ENCODE data around the gene PCDHB9.
"Not testable (repeated sequence)": the region's sequence is repeated elsewhere in the genome, so short reads cannot be mapped to it uniquely, and the experiment has no call there.

PCDHB9 gene

DNA sequence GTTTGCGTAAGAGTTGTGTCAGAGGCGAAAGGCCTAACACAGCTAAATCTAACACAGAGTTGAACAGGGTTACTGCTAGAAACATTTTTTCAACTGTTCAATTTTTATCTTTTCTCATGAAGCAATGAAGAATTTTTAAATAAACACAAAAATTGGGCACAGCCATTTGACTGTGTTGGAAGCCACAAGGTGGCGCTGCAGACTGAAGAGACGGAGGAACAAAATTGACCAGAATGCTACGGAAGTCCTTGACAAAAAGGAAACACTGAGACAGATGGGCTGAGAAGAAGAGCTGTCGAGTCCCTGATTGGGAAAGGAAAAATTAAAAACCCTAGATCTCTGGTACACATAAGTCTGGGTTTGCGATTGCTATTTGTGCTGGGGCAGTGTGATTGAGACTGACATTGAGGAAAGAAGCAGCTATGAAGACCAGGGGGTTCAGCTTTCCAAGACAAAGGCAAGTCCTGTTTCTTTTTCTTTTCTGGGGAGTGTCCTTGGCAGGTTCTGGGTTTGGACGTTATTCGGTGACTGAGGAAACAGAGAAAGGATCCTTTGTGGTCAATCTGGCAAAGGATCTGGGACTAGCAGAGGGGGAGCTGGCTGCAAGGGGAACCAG, at the start of gene PCDHB9:
TSS of gene PCDHB9 (plus strand) at position 265 of the 616 bp plus-strand sequence. CDS start at position 423, 158 bp downstream.
- DNase-seq (ENCODE audit: low read depth): peak; percentile 47

DNA sequence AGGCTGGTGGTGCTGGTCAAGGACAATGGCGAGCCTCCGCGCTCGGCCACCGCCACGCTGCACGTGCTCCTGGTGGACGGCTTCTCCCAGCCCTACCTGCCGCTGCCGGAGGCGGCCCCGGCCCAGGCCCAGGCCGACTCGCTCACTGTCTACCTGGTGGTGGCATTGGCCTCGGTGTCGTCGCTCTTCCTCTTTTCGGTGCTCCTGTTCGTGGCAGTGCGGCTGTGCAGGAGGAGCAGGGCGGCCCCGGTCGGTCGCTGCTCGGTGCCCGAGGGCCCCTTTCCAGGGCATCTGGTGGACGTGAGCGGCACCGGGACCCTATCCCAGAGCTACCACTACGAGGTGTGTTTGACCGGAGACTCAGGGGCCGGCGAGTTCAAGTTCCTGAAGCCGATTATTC, 49.6 kb upstream of the PCDHB9 start:
- DNase-seq (ENCODE audit: low read depth): not testable (repeated sequence)

DNA sequence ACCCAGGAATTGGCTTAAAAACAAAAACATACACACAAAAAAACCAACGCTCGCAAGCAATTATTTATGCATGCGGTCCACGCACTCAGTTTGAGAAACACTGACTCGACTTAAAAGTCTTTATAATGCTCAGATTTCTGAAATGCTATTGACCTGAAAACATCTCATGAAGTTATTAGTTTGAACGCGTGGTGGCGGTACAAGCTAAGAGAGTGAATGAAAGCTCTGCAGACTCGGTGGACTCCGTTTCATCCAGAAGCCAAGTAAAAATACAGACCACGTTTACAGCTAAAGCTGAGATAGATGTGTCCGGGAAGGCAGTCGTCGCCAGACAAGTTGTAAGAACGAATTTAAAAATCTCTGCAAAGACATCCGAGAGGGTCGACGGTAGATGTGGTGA, 37.1 kb upstream of the PCDHB9 start, which contains the start of gene PCDHB6:
TSS of gene PCDHB6 (plus strand) at position 246 of the 400 bp plus-strand sequence. CDS start 201 bp downstream, outside the sequence.
- peak; percentile 28 for DNase-seq (ENCODE audit: low read depth)

DNA sequence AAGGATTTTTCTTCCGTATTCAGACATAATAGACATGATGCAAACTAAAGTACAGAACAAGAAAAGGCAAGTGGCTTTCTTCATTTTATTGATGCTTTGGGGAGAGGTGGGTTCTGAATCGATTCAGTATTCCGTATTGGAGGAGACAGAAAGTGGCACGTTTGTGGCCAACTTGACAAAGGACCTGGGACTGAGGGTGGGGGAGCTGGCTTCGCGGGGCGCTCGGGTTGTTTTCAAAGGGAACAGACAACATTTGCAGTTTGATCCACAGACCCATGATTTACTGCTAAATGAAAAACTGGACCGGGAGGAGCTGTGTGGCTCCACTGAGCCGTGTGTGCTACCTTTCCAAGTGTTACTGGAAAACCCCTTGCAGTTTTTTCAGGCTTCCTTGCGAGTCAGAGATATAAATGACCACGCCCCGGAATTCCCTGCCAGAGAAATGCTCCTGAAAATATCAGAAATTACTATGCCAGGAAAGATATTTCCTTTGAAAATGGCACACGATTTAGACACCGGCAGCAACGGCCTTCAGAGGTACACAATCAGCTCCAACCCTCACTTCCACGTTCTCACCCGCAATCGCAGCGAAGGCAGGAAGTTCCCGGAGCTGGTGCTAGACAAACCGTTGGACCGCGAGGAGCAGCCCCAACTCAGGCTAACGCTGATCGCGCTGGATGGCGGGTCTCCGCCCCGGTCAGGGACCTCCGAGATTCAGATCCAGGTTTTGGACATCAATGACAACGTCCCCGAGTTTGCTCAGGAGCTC, 36.6 kb upstream of the PCDHB9 start:
- DNase-seq (ENCODE audit: low read depth): no peak

DNA sequence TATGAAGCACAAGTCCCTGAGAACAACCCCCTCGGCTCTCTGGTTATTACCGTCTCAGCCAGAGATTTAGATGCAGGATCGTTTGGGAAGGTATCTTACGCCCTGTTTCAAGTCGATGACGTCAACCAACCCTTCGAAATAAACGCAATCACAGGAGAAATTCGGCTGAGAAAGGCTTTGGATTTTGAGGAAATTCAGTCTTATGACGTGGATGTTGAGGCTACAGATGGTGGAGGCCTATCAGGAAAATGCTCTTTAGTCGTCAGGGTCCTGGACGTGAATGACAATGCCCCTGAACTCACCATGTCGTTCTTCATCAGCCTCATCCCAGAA, 36.0 kb upstream of the PCDHB9 start:
- no peak for DNase-seq (ENCODE audit: low read depth)

DNA sequence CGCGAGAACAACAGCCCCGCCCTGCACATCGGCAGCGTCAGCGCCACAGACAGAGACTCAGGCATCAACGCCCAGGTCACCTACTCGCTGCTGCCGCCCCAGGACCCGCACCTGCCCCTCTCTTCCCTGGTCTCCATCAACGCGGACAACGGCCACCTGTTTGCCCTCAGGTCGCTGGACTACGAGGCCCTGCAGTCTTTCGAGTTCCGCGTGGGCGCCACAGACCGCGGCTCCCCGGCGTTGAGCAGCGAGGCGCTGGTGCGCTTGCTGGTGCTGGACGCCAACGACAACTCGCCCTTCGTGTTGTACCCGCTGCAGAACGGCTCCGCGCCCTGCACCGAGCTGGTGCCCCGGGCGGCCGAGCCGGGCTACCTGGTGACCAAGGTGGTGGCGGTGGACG, 35.3 kb upstream of the PCDHB9 start:
- DNase-seq (ENCODE audit: low read depth): not testable (repeated sequence)

DNA sequence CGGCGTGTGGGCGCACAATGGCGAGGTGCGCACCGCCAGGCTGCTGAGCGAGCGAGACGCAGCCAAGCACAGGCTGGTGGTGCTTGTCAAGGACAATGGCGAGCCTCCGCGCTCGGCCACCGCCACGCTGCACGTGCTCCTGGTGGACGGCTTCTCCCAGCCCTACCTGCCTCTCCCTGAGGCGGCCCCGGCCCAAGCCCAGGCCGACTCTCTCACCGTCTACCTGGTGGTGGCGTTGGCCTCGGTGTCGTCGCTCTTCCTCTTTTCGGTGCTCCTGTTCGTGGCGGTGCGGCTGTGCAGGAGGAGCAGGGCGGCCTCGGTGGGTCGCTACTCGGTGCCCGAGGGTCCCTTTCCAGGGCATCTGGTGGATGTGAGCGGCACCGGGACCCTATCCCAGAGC, 34.9 kb upstream of the PCDHB9 start:
- not testable (repeated sequence) for DNase-seq (ENCODE audit: low read depth)

DNA sequence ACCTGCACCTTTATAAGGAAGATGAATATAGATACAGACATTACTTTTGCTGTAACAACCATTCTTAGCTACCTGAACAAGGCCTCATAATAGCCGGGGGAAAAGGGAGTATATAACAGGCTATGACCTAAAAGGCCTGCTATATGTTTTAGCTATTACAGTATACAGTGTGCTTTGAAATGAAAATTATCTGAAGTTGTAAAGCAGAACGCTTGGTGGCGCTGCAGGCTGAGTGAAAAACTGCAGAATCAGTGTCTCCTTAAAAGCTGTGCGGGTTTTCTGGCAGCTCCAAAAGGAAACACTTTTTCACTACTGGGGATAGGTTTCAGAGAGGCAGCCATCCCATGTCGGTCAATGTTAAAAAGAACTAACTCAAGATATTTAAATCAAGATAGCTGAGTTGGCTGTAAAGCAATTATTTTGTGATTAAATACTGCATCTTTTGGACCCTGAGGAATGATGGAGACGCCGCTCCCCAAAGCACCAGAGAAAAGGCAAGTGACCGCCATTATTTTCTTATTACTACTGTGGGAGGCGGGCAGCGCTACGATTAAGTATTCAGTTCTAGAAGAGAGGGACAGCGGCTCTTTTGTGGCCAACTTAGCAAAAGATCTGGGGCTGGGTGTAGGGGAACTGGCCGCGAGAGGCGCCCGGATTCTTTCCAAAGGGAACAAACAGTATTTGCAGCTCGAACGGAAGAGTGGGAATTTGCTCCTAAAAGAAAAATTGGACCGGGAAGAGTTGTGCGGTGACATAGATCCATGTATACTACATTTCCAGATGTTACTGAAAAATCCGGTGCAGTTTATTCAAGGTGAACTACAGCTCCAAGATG, 31.2 kb upstream of the PCDHB9 start:
- no peak for DNase-seq (ENCODE audit: low read depth)

DNA sequence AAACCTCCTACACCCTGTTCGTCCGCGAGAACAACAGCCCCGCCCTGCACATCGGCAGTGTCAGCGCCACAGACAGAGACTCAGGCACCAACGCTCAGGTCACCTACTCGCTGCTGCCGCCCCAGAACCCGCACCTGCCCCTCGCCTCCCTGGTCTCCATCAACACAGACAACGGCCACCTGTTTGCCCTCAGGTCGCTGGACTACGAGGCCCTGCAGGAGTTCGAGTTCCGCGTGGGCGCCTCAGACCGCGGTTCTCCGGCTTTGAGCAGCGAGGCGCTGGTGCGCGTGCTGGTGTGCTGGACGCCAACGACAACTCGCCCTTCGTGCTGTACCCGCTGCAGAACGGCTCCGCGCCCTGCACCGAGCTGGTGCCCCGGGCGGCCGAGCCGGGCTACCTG, 29.6 kb upstream of the PCDHB9 start:
- not testable (repeated sequence) for DNase-seq (ENCODE audit: low read depth)

DNA sequence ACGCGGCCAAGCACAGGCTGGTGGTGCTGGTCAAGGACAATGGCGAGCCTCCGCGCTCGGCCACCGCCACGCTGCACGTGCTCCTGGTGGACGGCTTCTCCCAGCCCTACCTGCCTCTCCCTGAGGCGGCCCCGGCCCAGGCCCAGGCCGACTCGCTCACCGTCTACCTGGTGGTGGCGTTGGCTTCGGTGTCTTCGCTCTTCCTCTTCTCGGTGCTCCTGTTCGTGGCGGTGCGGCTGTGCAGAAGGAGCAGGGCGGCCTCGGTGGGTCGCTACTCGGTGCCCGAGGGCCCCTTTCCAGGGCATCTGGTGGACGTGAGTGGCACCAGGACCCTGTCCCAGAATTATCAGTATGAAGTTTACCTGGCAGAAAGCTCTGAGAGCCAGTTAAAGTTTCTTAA, 29.1 kb upstream of the PCDHB9 start:
- not testable (repeated sequence) for DNase-seq (ENCODE audit: low read depth)

DNA sequence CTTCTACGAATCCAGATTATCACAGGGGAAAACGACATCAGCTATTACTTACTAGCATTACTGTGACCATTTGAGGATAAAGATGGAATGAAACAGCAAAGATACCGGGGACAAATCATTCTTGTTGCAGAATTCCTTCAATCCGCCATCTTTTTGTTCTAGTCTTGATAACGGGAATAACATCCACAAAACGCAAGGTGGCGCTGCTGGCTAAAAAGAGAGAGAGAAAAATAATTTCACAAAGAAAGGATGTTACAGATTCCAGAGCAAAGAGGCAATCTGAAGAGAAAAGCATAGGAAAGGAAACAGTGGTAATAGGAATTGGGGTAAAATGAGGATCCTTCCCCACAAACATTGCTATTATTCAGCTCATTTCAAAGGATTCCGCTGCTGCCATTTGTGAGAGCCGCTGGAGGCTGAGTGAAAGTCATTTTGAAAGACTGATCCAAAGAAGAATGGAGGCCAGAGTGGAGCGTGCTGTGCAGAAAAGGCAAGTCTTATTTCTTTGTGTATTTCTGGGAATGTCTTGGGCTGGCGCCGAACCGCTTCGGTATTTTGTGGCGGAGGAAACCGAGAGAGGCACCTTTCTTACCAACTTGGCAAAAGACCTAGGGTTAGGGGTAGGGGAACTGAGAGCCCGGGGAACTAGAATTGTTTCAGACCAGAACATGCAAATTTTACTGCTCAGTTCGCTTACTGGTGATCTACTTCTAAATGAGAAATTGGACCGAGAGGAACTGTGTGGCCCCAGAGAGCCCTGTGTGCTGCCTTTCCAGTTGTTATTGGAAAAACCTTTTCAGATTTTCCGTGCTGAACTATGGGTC, 14.4 kb upstream of the PCDHB9 start, which contains the start of gene PCDHB7:
TSS of gene PCDHB7 (plus strand) at position 264 of the 824 bp plus-strand sequence. CDS start at position 456, 192 bp downstream.
- DNase-seq (ENCODE audit: low read depth): peak; percentile 34

DNA sequence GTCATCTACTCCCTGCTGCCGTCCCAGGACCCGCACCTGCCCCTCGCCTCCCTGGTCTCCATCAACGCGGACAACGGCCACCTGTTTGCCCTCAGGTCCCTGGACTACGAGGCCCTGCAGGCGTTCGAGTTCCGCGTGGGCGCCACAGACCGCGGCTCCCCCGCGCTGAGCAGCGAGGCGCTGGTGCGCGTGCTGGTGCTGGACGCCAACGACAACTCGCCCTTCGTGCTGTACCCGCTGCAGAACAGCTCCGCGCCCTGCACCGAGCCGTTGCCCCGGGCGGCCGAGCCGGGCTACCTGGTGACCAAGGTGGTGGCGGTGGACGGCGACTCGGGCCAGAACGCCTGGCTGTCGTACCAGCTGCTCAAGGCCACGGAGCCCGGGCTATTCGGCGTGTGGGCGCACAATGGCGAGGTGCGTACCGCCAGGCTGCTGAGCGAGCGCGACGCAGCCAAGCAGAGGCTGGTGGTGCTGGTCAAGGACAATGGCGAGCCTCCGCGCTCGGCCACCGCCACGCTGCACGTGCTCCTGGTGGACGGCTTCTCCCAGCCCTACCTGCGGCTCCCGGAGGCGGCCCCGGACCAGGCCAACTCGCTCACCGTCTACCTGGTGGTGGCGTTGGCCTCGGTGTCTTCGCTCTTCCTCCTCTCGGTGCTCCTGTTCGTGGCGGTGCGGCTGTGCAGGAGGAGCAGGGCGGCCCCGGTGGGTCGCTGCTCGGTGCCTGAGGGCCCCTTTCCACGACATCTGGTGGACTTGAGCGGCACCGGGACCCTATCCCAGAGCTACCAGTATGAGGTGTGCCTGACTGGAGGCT, 12.5 kb upstream of the PCDHB9 start:
- DNase-seq (ENCODE audit: low read depth): not testable (repeated sequence)

DNA sequence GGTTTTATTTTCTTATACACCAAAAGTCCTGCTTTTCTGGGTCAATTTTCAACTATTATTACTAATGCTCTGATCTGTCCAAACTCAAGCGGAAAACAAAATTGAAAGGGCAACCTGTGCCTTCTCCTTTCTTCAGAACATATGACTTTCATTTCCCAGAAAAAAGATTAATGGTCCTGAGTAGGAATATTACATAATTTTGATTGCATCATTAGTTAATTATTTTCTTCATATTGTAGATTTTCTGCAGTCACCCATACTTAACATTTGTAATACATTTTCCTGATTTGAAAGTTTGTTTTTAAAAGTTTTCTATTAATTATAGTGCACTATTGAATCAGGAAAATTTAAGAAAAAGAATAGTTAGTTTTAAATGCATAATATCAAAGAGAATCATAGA, 11.0 kb upstream of the PCDHB9 start:
- DNase-seq (ENCODE audit: low read depth): no peak

DNA sequence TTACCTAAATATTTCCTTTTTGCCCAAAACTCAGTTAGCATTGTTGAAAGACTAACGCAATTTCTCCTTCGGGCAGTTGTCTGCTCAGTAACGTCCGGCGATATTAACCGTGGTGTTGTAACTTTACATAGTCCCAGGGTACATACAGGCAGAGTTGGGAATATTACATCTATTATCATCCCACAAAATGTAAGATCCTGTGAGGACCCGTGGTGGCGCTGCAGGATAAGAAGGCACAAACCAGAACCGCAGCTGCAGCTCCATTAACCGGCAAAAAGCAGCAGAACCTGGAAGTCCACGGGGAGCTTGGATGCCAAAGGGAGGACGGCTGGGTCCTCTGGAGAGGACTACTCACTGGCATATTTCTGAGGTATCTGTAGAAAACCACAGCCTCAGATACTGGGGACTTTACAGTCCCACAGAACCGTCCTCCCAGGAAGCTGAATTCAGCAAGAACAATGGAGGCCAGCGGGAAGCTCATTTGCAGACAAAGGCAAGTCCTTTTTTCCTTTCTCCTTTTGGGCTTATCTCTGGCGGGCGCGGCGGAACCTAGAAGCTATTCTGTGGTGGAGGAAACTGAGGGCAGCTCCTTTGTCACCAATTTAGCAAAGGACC, 9.3 kb upstream of the PCDHB9 start, which contains the start of gene PCDHB8:
TSS of gene PCDHB8 (plus strand) at position 214 of the 615 bp plus-strand sequence. CDS start at position 459, 245 bp downstream.
- DNase-seq (ENCODE audit: low read depth): not testable (repeated sequence)

DNA sequence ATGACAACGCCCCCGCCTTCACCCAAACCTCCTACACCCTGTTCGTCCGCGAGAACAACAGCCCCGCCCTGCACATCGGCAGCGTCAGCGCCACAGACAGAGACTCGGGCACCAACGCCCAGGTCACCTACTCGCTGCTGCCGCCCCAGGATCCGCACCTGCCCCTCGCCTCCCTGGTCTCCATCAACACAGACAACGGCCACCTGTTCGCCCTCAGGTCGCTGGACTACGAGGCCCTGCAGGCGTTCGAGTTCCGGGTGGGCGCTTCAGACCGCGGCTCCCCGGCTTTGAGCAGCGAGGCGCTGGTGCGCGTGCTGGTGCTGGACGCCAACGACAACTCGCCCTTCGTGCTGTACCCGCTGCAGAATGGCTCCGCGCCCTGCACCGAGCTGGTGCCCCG, 7.6 kb upstream of the PCDHB9 start:
- not testable (repeated sequence) for DNase-seq (ENCODE audit: low read depth)

DNA sequence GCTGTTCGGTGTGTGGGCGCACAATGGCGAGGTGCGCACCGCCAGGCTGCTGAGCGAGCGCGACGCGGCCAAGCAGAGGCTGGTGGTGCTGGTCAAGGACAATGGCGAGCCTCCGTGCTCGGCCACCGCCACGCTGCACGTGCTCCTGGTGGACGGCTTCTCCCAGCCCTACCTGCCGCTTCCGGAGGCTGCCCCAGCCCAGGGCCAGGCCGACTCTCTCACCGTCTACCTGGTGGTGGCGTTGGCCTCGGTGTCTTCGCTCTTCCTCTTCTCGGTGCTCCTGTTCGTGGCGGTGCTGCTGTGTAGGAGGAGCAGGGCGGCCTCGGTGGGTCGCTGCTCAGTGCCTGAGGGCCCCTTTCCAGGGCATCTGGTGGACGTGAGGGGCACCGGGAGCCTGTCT, 7.1 kb upstream of the PCDHB9 start:
- DNase-seq (ENCODE audit: low read depth): not testable (repeated sequence)

DNA sequence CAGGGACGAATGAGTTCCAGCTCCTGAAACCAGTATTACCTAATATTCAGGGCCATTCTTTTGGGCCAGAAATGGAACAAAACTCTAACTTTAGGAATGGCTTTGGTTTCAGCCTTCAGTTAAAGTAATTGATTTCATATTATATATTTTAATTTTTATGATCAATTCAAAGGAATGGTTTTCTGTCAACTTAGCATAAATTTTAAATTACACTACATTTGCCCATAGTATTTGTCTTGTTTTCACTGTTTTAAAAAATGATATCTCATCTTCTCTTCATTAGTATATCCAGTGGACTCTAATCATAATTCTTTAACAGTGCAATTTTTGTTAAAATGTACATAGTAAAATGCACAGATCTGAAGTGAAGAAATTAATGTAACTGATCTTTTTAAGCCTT, 6.6 kb upstream of the PCDHB9 start:
- no peak for DNase-seq (ENCODE audit: low read depth)

DNA sequence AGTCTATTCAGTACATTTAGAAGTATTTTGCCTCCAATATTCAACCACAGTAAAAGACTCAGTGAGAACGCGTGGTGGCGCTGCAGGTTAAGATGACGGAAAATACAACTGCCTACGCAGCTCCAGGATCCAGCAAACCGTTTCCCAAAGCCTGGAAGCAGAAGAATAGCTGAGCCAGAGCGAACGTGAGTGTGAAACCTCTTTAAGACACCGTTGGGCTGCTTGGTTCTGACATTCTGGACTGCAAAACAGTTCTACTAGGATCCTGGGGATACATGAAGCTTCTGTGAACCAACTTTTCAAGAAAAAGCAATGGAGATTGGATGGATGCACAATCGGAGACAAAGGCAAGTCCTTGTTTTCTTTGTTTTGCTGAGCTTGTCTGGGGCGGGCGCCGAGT, 4.7 kb upstream of the PCDHB9 start, which contains the start of gene PCDHB16:
TSS of gene PCDHB16 (plus strand) at position 140 of the 400 bp plus-strand sequence. CDS start at position 313, 173 bp downstream.
- peak; percentile 40 for DNase-seq (ENCODE audit: low read depth)

DNA sequence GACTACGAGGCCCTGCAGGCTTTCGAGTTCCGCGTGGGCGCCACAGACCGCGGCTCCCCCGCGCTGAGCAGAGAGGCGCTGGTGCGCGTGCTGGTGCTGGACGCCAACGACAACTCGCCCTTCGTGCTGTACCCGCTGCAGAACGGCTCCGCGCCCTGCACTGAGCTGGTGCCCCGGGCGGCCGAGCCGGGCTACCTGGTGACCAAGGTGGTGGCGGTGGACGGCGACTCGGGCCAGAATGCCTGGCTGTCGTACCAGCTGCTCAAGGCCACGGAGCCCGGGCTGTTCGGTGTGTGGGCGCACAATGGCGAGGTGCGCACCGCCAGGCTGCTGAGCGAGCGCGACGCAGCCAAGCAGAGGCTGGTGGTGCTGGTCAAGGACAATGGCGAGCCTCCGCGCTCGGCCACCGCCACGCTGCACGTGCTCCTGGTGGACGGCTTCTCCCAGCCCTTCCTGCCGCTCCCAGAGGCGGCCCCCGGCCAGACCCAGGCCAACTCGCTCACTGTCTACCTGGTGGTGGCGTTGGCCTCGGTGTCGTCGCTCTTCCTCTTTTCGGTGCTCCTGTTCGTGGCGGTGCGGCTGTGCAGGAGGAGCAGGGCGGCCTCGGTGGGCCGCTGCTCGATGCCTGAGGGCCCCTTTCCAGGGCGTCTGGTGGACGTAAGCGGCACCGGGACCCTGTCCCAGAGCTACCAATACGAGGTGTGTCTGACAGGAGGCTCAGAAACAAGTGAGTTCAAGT, 2.7 kb upstream of the PCDHB9 start:
- not testable (repeated sequence) for DNase-seq (ENCODE audit: low read depth)
